MM.1S (cell line): ENCODE data around the gene SAXO1.

Experiments
- DNase-seq: peaks from one replicate; pipeline ENCODE4 v3.0.0-alpha.2; 2015
- H2AFZ ChIP-seq: fragments of 300-600 bp; sonication (generic); 2 replicates; pipeline ENCODE4 v1.6.0; 2016; ENCODE audit warnings: antibody characterized with exemption, low read length
- H3F3A ChIP-seq: fragments of 300-600 bp; sonication (generic); 2 replicates; pipeline ENCODE4 v1.6.1; 2016; ENCODE audit warnings: mild to moderate bottlenecking, antibody characterized with exemption, low read length, moderate library complexity, mixed read lengths; ENCODE audit not compliant: insufficient read depth
- H3K27ac ChIP-seq: fragments of 300-600 bp; sonication (generic); 2 replicates; pipeline ENCODE4 v1.5.1; 2016; ENCODE audit warnings: mild to moderate bottlenecking, low read length
- H3K27me3 ChIP-seq: fragments of 300-600 bp; sonication (generic); replicated peaks from 2 replicates; pipeline ENCODE4 v1.6.0; 2016; ENCODE audit warnings: low read length; ENCODE audit not compliant: insufficient read depth
- H3K36me3 ChIP-seq: fragments of 300-600 bp; sonication (generic); replicated peaks from 2 replicates; pipeline ENCODE4 v1.6.1; 2016; ENCODE audit warnings: mild to moderate bottlenecking, low read length, mixed read lengths; ENCODE audit not compliant: insufficient read depth
- H3K4me1 ChIP-seq: fragments of 300-600 bp; sonication (generic); 2 replicates; pipeline ENCODE4 v1.6.1; 2016; ENCODE audit warnings: low read length, mixed read lengths
- H3K4me2 ChIP-seq: fragments of 300-600 bp; sonication (generic); 2 replicates; pipeline ENCODE4 v1.6.0; 2016; ENCODE audit warnings: low read depth, low read length
- H3K4me3 ChIP-seq: fragments of 300-600 bp; sonication (generic); 2 replicates; pipeline ENCODE4 v1.5.1; 2016; ENCODE audit warnings: low read length, mixed read lengths
- H3K79me2 ChIP-seq: fragments of 300-600 bp; sonication (generic); 2 replicates; pipeline ENCODE4 v1.6.1; 2016; ENCODE audit warnings: mixed run types, low read length, mixed read lengths
- H3K9ac ChIP-seq: fragments of 300-600 bp; sonication (generic); 2 replicates; pipeline ENCODE4 v1.6.1; 2016; ENCODE audit warnings: low read length, mixed read lengths
- H3K9me2 ChIP-seq: fragments of 300-600 bp; sonication (generic); replicated peaks from 2 replicates; pipeline ENCODE4 v1.6.1; 2016; ENCODE audit warnings: mild to moderate bottlenecking, low read length, mixed read lengths; ENCODE audit not compliant: insufficient read depth
- H3K9me3 ChIP-seq: fragments of 300-600 bp; sonication (generic); replicated peaks from 2 replicates; pipeline ENCODE4 v1.6.1; 2016; ENCODE audit warnings: mild to moderate bottlenecking, low read length, mixed read lengths; ENCODE audit not compliant: insufficient read depth
- H4K20me1 ChIP-seq: fragments of 300-600 bp; sonication (generic); 2 replicates; pipeline ENCODE4 v1.6.1; 2016; ENCODE audit warnings: mild to moderate bottlenecking, low read length, moderate library complexity, mixed read lengths; ENCODE audit not compliant: insufficient read depth
- EZH2 ChIP-seq: fragments of 300-600 bp; sonication (generic); optimal IDR thresholded peaks from 2 replicates; pipeline ENCODE3; 2017; ENCODE audit warnings: low read depth, mild to moderate bottlenecking, antibody characterized with exemption, low read length, mixed read lengths
- EZH2phosphoT487 ChIP-seq: fragments of 300-600 bp; sonication (generic); IDR thresholded peaks from 2 replicates; pipeline ENCODE4 v1.6.1; 2018; ENCODE audit warnings: antibody characterized with exemption, low read length
- TF ChIP-seq, protein P1 (sequence below): fragments of 300-600 bp; sonication (generic); IDR thresholded peaks from 2 replicates; pipeline ENCODE4 v1.5.1; 2016; ENCODE audit warnings: antibody characterized with exemption, low read length, mixed read lengths

The SAXO1 gene

GRCh38 chr9:18926513-18926912, 106.5 kb downstream of the SAXO1 start:
- Histone ChIP-seq H3K4me1 (no peaks in the 10 kb centered on the region), H3K27me3 (no peaks in the 10 kb centered on the region), H3K9ac (no peak overlapping the region), H3K27ac (no peak overlapping the region), H3K4me3 (no peak overlapping the region), H3K9me2 (no peaks in the 10 kb centered on the region), H3F3A (no peaks in the 10 kb centered on the region), H3K4me2 (no peak overlapping the region), H3K79me2 (no peaks in the 10 kb centered on the region), H3K9me3 (no peaks in the 10 kb centered on the region), H3K36me3 (no peaks in the 10 kb centered on the region), H2AFZ (no peak overlapping the region), H4K20me1 (no peaks in the 10 kb centered on the region)
- TF ChIP-seq EZH2 (no peak), EZH2phosphoT487 (no peak)
- TF ChIP-seq, protein P1, sequence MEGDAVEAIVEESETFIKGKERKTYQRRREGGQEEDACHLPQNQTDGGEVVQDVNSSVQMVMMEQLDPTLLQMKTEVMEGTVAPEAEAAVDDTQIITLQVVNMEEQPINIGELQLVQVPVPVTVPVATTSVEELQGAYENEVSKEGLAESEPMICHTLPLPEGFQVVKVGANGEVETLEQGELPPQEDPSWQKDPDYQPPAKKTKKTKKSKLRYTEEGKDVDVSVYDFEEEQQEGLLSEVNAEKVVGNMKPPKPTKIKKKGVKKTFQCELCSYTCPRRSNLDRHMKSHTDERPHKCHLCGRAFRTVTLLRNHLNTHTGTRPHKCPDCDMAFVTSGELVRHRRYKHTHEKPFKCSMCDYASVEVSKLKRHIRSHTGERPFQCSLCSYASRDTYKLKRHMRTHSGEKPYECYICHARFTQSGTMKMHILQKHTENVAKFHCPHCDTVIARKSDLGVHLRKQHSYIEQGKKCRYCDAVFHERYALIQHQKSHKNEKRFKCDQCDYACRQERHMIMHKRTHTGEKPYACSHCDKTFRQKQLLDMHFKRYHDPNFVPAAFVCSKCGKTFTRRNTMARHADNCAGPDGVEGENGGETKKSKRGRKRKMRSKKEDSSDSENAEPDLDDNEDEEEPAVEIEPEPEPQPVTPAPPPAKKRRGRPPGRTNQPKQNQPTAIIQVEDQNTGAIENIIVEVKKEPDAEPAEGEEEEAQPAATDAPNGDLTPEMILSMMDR = no peak
- DNase-seq = no peak

GRCh38 chr9:18925880-18926279, 107.1 kb downstream of the SAXO1 start:
- Histone ChIP-seq H3K36me3 (no peaks in the 10 kb centered on the region), H4K20me1 (no peaks in the 10 kb centered on the region), H3K4me1 (no peaks in the 10 kb centered on the region), H3K4me2 (no peak overlapping the region), H3K79me2 (no peaks in the 10 kb centered on the region), H3F3A (no peaks in the 10 kb centered on the region), H3K9me3 (no peaks in the 10 kb centered on the region), H2AFZ (no peak overlapping the region), H3K9me2 (no peaks in the 10 kb centered on the region), H3K9ac (no peak overlapping the region), H3K27me3 (no peaks in the 10 kb centered on the region), H3K27ac (no peak overlapping the region), H3K4me3 (no peak overlapping the region)
- DNase-seq = no peak
- TF ChIP-seq, protein P1 = no peak

DNA sequence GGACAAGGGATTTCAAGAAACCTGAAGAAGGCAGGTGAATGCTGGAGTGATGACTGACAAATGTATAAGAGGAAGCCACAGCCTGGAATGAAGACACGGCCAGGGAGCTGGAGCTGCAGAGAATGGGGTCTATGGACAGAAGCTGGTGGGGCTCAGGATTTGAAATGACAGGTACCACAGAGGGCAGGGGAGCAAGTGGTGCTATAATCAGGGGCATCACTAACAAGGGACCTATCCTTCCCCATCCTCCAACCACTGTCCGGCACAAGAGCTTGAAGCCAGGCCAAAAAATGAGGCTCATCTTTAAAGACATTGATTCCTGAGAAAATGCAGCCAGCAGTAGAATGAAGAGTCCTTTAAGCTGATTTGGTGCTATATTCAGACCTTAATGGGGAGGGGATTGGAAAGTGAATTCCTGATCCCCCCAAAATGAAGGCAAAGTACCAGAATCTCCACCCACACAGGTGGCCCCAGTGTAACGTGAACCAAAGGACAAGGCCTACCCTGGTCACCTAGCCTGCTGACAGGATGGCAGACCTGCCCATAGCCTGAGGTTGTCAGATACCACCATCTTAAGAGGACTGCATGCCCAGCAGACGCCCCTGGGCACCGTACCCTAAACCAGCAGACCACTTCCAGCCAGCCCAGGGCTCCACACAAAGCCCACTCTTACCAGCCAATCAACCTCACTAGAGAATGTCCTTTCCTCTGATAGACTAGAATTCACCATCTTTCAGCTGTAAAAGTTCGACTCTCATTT, 109.2 kb downstream of the SAXO1 start:
- no peak for DNase-seq

GRCh38 chr9:18923167-18923566, 109.8 kb downstream of the SAXO1 start:
- Histone ChIP-seq H3F3A (no peaks in the 10 kb centered on the region), H3K4me2 (no peak overlapping the region), H2AFZ (no peak overlapping the region), H3K36me3 (no peaks in the 10 kb centered on the region), H3K9ac (no peak overlapping the region), H3K79me2 (no peaks in the 10 kb centered on the region), H4K20me1 (no peaks in the 10 kb centered on the region), H3K27me3 (no peaks in the 10 kb centered on the region), H3K4me1 (no peaks in the 10 kb centered on the region), H3K9me3 (no peaks in the 10 kb centered on the region), H3K9me2 (no peaks in the 10 kb centered on the region), H3K4me3 (no peak overlapping the region), H3K27ac (no peak overlapping the region)
- DNase-seq = no peak
- TF ChIP-seq, protein P1 = no peak
- TF ChIP-seq EZH2phosphoT487 (no peak), EZH2 (no peak)

More for the DNA sequence above, 109.2 kb downstream of the SAXO1 start:
- Histone ChIP-seq H3K27me3 (no peaks in the 10 kb centered on the region), H2AFZ (no peak overlapping the region), H3F3A (no peaks in the 10 kb centered on the region), H3K4me3 (no peak overlapping the region), H3K9me3 (no peaks in the 10 kb centered on the region), H3K36me3 (no peaks in the 10 kb centered on the region), H4K20me1 (no peaks in the 10 kb centered on the region), H3K4me2 (no peak overlapping the region), H3K9ac (no peak overlapping the region), H3K4me1 (no peaks in the 10 kb centered on the region), H3K9me2 (no peaks in the 10 kb centered on the region), H3K79me2 (no peaks in the 10 kb centered on the region), H3K27ac (no peak overlapping the region)
- no peak for TF ChIP-seq EZH2phosphoT487
- no peak for TF ChIP-seq EZH2
